NCI-H446 (cell line): ENCODE measurements around the gene MRPS2.
"Not testable (repeated sequence)": the region's sequence is repeated elsewhere in the genome, so short reads cannot be mapped to it uniquely, and the experiment has no call there.

ENCODE experiments used
- DNase-seq, 2 experiments: peaks; one replicate each; lab custom pipeline; 2025; lab: John Stamatoyannopoulos, UW

MRPS2 gene

GRCh38 chr9:135531096-135531495, 30.6 kb downstream of the MRPS2 start:
- DNase-seq: no peak

- DNase-seq: no peak
Measured at GRCh38 chr9:135533113-135533512, 32.6 kb downstream of the MRPS2 start.

- no peak for DNase-seq
Measured at GRCh38 chr9:135533674-135534073, 33.2 kb downstream of the MRPS2 start.

GRCh38 chr9:135534192-135534711, 33.8 kb downstream of the MRPS2 start:
- DNase-seq: not testable (repeated sequence)

- DNase-seq: not testable (repeated sequence)
Measured at GRCh38 chr9:135534826-135535225, 34.3 kb downstream of the MRPS2 start.

- DNase-seq: not testable (repeated sequence)
Measured at GRCh38 chr9:135535631-135536030, 35.1 kb downstream of the MRPS2 start.

GRCh38 chr9:135536216-135536615, 35.7 kb downstream of the MRPS2 start:
- DNase-seq: no peak

- not testable (repeated sequence) for DNase-seq
Measured at GRCh38 chr9:135543262-135543894, 42.9 kb downstream of the MRPS2 start.

GRCh38 chr9:135544981-135545635, 44.6 kb downstream of the MRPS2 start:
- no peak for DNase-seq

- DNase-seq: not testable (repeated sequence)
Measured at GRCh38 chr9:135545646-135546176, 45.2 kb downstream of the MRPS2 start, which contains the start of gene OBP2A. OBP2A (plus strand) TSS chr9:135546126; CDS start chr9:135546181, 55 bp downstream.

GRCh38 chr9:135546792-135547617, 46.5 kb downstream of the MRPS2 start:
- DNase-seq: not testable (repeated sequence)

GRCh38 chr9:135547756-135548736, 47.6 kb downstream of the MRPS2 start:
- no peak for DNase-seq

- not testable (repeated sequence) for DNase-seq
Measured at GRCh38 chr9:135549478-135550343, 49.2 kb downstream of the MRPS2 start.

- no peak for DNase-seq
Measured at GRCh38 chr9:135550344-135550918, 49.9 kb downstream of the MRPS2 start.

GRCh38 chr9:135551031-135551430, 50.5 kb downstream of the MRPS2 start:
- no peak for DNase-seq

- DNase-seq: no peak
Measured at GRCh38 chr9:135551456-135551855, 51.0 kb downstream of the MRPS2 start.

- no peak for DNase-seq
Measured at GRCh38 chr9:135552021-135552697, 51.7 kb downstream of the MRPS2 start.

GRCh38 chr9:135552698-135553171, 52.3 kb downstream of the MRPS2 start:
- DNase-seq: no peak
